Esophagus muscularis mucosa (tissue), 4 donors: Measurements from ENCODE around the gene BHLHE41. TPM values are rescaled to one million over a fixed set of nuclear protein-coding genes. Genes with fewer than 3 reads are reported as not detected.
A peak's percentile ranks its signal among the peaks of the same experiment; 100 is the strongest.

ENCODE experiments used
- DNase-seq: peaks from one replicate; pipeline ENCODE4 v3.0.0-alpha.2; 2017; ENCODE audit errors: extremely low spot score
- H3K27ac ChIP-seq, 4 donors: fragments of 200-600 bp; sonication (generic); replicated peaks in 1 of 4; 1 replicate in 3 of 4; 2 replicates in 1 of 4; pipeline ENCODE4 v1.5.1; 2016 to 2019; ENCODE audit warnings: mild to moderate bottlenecking in 1 of 4
- H3K27me3 ChIP-seq, 4 donors: fragments of 200-600 bp; sonication (generic); one replicate each; pipeline versions ENCODE4 v1.5.1 to v1.6.0; 2016 to 2019
- H3K36me3 ChIP-seq, 4 donors: fragments of 200-600 bp; sonication (generic); one replicate each; pipeline ENCODE4 v1.5.1; 2016 to 2019
- H3K4me1 ChIP-seq, 4 donors: fragments of 200-600 bp; sonication (generic); one replicate each; pipeline ENCODE4 v1.5.1; 2016 to 2019
- H3K4me3 ChIP-seq, 4 donors: fragments of 200-600 bp; sonication (generic); 1 replicate in 2 of 4; 2 replicates in 2 of 4; pipeline ENCODE4 v1.5.1; 2016 to 2019; ENCODE audit warnings: mild to moderate bottlenecking in 4 of 4, moderate library complexity in 1 of 4
- H3K9me3 ChIP-seq, 4 donors: fragments of 200-600 bp; sonication (generic); 1 replicate in 3 of 4; 2 replicates in 1 of 4; pipeline ENCODE4 v1.5.1; 2016 to 2019
- CTCF ChIP-seq, 3 experiments: fragments of 200-600 bp in 2 of 3; fragments of 450-650 bp in 1 of 3; sonication (generic) in 2 of 3; IDR thresholded peaks; one replicate each; pipeline ENCODE4 v1.5.1; 2017 to 2019; ENCODE audit warnings: antibody characterized with exemption in 3 of 3, mild to moderate bottlenecking in 2 of 3, moderate library complexity in 1 of 3
- EP300 ChIP-seq: sonication (generic); formaldehyde crosslinking; IDR thresholded peaks from one replicate; pipeline ENCODE4 v1.6.1; 2017; ENCODE audit warnings: antibody characterized with exemption
- POLR2A ChIP-seq: fragments of 450-650 bp; IDR thresholded peaks from one replicate; pipeline ENCODE4 v1.6.1; 2017; ENCODE audit warnings: antibody characterized with exemption, moderate library complexity, mild to moderate bottlenecking, low read depth
- POLR2AphosphoS5 ChIP-seq, 2 donors: sonication (generic); formaldehyde crosslinking; IDR thresholded peaks; one replicate each; pipeline ENCODE4 v1.6.1; 2017; ENCODE audit warnings: antibody characterized with exemption in 2 of 2
- WGBS: methylation state at CpG from one replicate; pipeline ENCODE4 v1.1.5; 2018; 5-methylcytosine and 5-hydroxymethylcytosine counted together
- intact Hi-C: fragments of 100-400 bp; cut with DNase I; formaldehyde crosslinking; loops from one replicate; pipeline ENCODE4 v1.15.1; 2023
- total RNA-seq, 4 donors: library from RNA; depleted of rRNA; stranded (reverse); fragments of >200 nt; gene quantifications; one replicate each; pipeline versions ENCODE4 v1.1.0 to v1.2.1, GENCODE V29; 2016

BHLHE41 gene
- total RNA-seq, 4 donors from 2014 or later = 6.3 to 20.0 (median 14.8) TPM

DNA sequence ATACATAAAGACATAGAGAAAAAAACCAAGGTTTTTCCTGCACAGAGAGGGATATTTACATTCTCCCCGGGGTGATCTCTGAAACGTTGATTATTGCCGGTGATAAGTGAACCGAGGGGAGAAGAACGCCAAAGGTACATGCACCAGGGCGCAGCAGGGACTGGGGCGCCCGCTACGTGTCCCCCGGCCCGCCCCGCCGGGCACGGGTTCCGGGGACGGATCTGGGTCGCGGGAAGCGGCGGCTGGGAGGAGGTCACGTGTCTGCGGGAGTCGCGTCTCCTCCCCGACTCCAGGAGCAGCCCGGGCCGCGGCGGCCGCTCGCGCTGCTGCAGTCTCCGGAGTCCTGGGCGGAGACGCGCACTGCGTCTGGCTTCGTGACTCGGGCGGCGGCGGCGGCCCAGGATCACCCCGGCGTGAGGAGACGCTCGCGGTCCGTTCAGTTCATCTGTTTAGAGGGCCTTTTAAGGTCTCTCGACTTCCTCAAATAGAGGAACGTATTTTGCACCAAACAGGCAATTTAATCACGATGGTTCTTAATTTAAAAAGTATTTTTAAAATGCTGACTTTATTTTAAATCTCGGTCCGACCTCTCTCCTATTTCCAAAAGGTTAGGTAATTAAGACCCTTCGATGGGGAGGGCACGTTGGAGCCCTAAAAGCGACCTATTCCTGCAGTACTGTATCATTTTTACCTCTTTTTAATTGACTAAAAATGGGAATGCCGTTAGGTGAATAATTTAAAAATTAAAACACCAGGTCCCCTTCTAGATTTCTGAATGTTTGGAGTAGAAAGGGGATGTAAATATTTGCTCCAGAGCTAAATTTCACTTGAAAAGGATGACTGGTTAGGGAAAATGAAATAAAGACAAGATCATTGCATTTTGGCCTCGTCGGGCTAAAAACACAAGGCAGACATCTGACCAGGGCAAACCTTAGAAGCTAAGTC is 1.8 kb upstream of the BHLHE41 start:
- intact Hi-C loops = loop anchor here (10.0 kb wide), 2 partner anchors 98 to 148 kb away; no protein-coding TSS in a partner anchor
- Histone ChIP-seq H3K9me3 (no peaks in the 10 kb centered on the region), H3K27me3 (no peaks in the 10 kb centered on the region), H3K4me1 (peaks cover 18 to 42% (median 28%) of the 10 kb centered on the region in 4 donors), H3K36me3 (no peaks in the 10 kb centered on the region), H3K4me3 (peak overlapping the region; percentile 69 to 75 (median 72)), H3K27ac (peak overlapping the region; percentile 96 to 97 (median 97))
- 6% methylated on average over 39 of the region's 60 CpGs for WGBS
- TF ChIP-seq CTCF (IDR thresholded peaks at IDR 0.05) (peak in 1 of 3 experiments; percentile 9), POLR2AphosphoS5 (IDR thresholded peaks at IDR 0.05) (peak in 1 of 2 donors; percentile 77), EP300 (no peak), POLR2A (no peak)
- DNase-seq = peak; percentile 95

GRCh38 chr12:26125400-26126339 is 833 bp upstream of the BHLHE41 start:
- no peaks in the 10 kb centered on the region for H3K36me3 ChIP-seq
- H3K27me3 ChIP-seq = no peaks in the 10 kb centered on the region
- intact Hi-C loops = loop anchor here (10.0 kb wide), 2 partner anchors 99 to 149 kb away; no protein-coding TSS in a partner anchor
- peak overlapping the region; percentile 96 to 97 (median 97) for H3K27ac ChIP-seq
- H3K4me3 ChIP-seq = peak overlapping the region; percentile 69 to 75 (median 72)
- no peaks in the 10 kb centered on the region for H3K9me3 ChIP-seq
- DNase-seq = peak; percentile 92
- under 1% methylated on average over 15 of the region's 66 CpGs for WGBS
- peaks cover 18 to 51% (median 37%) of the 10 kb centered on the region in 4 donors for H3K4me1 ChIP-seq
- TF ChIP-seq POLR2AphosphoS5 (IDR thresholded peaks at IDR 0.05) (peak; percentile 18 to 86), CTCF (IDR thresholded peaks at IDR 0.05) (no peak), EP300 (no peak), POLR2A (peak; percentile 83)

- no peak for TF ChIP-seq POLR2AphosphoS5 (IDR thresholded peaks at IDR 0.05)
- no peak for TF ChIP-seq POLR2A
- TF ChIP-seq CTCF (IDR thresholded peaks at IDR 0.05) = no peak
- no peak for TF ChIP-seq EP300
- H3K27me3 ChIP-seq = no peaks in the 10 kb centered on the region
- peak overlapping the region; percentile 69 to 75 (median 72) for H3K4me3 ChIP-seq
- peak overlapping the region; percentile 96 to 97 (median 97) for H3K27ac ChIP-seq
- H3K9me3 ChIP-seq = no peaks in the 10 kb centered on the region
- no peak for DNase-seq
- H3K36me3 ChIP-seq = no peaks in the 10 kb centered on the region
- WGBS = 15% methylated on average over 8 of the region's 8 CpGs
- H3K4me1 ChIP-seq = peaks cover 24 to 70% (median 56%) of the 10 kb centered on the region in 4 donors
- intact Hi-C loops = loop anchor here (5.0 to 10.0 kb wide), 3 partner anchors 74 to 151 kb away; partner anchors contain the start of gene SSPN
These were observed 1.3 kb downstream of the BHLHE41 start for GRCh38 chr12:26123482-26123980.

DNA sequence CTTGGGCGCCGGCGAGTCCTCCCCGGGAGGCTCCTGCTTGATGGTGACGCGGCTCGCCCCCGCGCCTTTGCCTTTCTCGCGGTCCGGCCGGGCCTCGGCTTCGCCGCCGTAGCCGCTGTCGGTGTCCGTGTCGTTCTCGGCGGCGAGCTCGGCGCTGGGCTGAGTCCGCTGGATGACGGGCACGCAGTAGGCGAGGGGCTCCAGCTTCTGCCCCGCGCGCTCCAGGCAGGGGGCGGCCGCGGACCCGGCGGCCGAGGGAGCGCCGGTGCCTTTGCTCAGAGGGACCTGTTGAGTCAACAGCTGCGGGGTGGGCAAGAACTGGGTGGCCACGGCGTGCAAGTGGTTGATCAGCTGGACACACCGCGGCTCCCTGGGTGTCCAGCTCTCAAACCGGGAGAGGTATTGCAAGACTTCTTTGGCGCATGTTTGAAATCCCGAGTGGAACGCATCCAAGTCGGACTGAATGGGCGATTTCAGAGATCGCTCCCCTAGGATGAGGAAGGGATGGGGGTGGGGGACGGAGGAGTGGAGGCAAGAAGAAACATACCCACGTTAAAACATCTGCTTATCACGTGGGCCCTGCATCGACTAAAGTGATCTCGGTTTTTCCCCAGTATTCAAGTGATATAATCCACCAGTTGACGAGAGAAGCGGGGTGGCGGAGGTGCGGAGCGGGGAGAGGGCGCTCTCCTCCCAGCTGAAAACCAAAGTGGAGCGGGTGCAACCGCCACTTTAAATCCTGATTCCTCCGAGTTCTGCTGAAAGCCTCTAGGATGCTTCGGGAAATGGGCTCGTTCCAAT is 2.0 kb downstream of the BHLHE41 start:
- TF ChIP-seq CTCF (IDR thresholded peaks at IDR 0.05) (peak; percentile 23 to 39 (median 25)), POLR2AphosphoS5 (IDR thresholded peaks at IDR 0.05) (peak; percentile 62 to 67), POLR2A (no peak), EP300 (no peak)
- no peaks in the 10 kb centered on the region for H3K9me3 ChIP-seq
- no peaks in the 10 kb centered on the region for H3K36me3 ChIP-seq
- H3K4me1 ChIP-seq = peaks cover 24 to 74% (median 58%) of the 10 kb centered on the region in 4 donors
- WGBS = under 1% methylated on average over 37 of the region's 69 CpGs
- intact Hi-C loops = loop anchor here (5.0 to 10.0 kb wide), 3 partner anchors 74 to 152 kb away; partner anchors contain the start of gene SSPN
- H3K4me3 ChIP-seq = peak overlapping the region; percentile 69 to 75 (median 72)
- DNase-seq = peak; percentile 95
- peak overlapping the region; percentile 96 to 97 (median 97) for H3K27ac ChIP-seq
- no peaks in the 10 kb centered on the region for H3K27me3 ChIP-seq
